Endothelial cell (in vitro differentiated cells): ENCODE measurements around the gene MGST2. TPM values are rescaled to one million over a fixed set of nuclear protein-coding genes. Genes with fewer than 3 reads are reported as not detected.

Source experiments
- DNase-seq: peaks from one replicate; pipeline ENCODE4 v3.0.0; 2021; ENCODE audit warnings: low spot score
- H3K27ac Mint-ChIP-seq: one replicate; pipeline ENCODE4 v1.8.0; 2021; ENCODE audit warnings: mixed read lengths, inconsistent platforms; ENCODE audit not compliant: unreplicated experiment
- H3K27me3 Mint-ChIP-seq: one replicate; pipeline ENCODE4 v1.8.0; 2021; ENCODE audit warnings: mild to moderate bottlenecking, moderate library complexity, mixed read lengths, inconsistent platforms; ENCODE audit not compliant: unreplicated experiment
- H3K36me3 Mint-ChIP-seq: one replicate; pipeline ENCODE4 v1.8.0; 2021; ENCODE audit warnings: mild to moderate bottlenecking, low read depth, mixed read lengths, inconsistent platforms; ENCODE audit not compliant: unreplicated experiment
- H3K4me1 Mint-ChIP-seq: one replicate; pipeline ENCODE4 v1.8.0; 2021; ENCODE audit warnings: mild to moderate bottlenecking, mixed read lengths, inconsistent platforms; ENCODE audit not compliant: unreplicated experiment
- H3K4me3 Mint-ChIP-seq: one replicate; pipeline ENCODE4 v1.8.0; 2021; ENCODE audit warnings: mild to moderate bottlenecking, mixed read lengths, inconsistent platforms; ENCODE audit not compliant: unreplicated experiment
- H3K9me3 Mint-ChIP-seq: one replicate; pipeline ENCODE4 v1.8.0; 2021; ENCODE audit warnings: mixed read lengths, inconsistent platforms; ENCODE audit not compliant: unreplicated experiment
- CTCF ChIP-seq: fragments of 200-600 bp; sonication (generic); IDR thresholded peaks from one replicate; pipeline ENCODE4 v1.5.0; 2021; ENCODE audit warnings: antibody characterized with exemption; ENCODE audit not compliant: unreplicated experiment
- total RNA-seq: library from RNA; stranded (reverse); fragmentation: NEBNext Ultra II Directional; extraction: Animal tissue kit (Norgen Biotek cat#: 25700); gene quantifications from one replicate; pipeline ENCODE4 v1.2.1, GENCODE V29; 2021; ENCODE audit not compliant: unreplicated experiment

Gene MGST2
- total RNA-seq, 1 donor from 2014 or later = 98.3 TPM

GRCh38 chr4:139718358-139718757, 52.7 kb downstream of the MGST2 start:
- no peaks in the 10 kb centered on the region for H3K9me3 Mint-ChIP-seq
- H3K4me1 Mint-ChIP-seq = peaks cover 5% of the 10 kb centered on the region
- no peak overlapping the region for H3K27ac Mint-ChIP-seq
- H3K27me3 Mint-ChIP-seq = peaks cover 17% of the 10 kb centered on the region
- H3K36me3 Mint-ChIP-seq = peaks cover 43% of the 10 kb centered on the region
- DNase-seq = no peak
- TF ChIP-seq CTCF = no peak
- peak overlapping the region; percentile 48 for H3K4me3 Mint-ChIP-seq

DNA sequence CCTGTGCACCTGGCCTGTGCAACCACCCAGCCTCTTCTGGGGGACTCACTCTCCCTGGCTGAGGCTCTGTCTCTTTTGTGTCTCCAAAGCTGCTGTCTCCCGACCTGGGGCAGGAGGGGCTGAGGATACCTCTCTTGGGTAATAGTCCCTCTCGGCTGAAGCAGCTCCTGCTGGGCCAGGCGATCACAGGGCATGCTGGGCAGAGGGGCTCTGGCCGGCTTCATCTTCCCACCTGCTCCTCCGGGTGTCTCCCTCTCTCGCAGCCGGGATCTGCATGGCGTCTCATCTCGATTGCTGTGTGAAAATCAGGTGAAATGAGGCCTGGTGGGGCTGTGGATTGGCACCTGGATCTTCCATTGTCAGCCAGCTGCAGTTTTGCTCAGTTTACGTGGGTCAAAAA, 53.2 kb downstream of the MGST2 start:
- no peak overlapping the region for H3K27ac Mint-ChIP-seq
- peaks cover 43% of the 10 kb centered on the region for H3K36me3 Mint-ChIP-seq
- no peak for DNase-seq
- no peak for TF ChIP-seq CTCF
- H3K9me3 Mint-ChIP-seq = no peaks in the 10 kb centered on the region
- H3K27me3 Mint-ChIP-seq = peaks cover 17% of the 10 kb centered on the region
- H3K4me1 Mint-ChIP-seq = peaks cover 5% of the 10 kb centered on the region
- H3K4me3 Mint-ChIP-seq = peak overlapping the region; percentile 48

DNA sequence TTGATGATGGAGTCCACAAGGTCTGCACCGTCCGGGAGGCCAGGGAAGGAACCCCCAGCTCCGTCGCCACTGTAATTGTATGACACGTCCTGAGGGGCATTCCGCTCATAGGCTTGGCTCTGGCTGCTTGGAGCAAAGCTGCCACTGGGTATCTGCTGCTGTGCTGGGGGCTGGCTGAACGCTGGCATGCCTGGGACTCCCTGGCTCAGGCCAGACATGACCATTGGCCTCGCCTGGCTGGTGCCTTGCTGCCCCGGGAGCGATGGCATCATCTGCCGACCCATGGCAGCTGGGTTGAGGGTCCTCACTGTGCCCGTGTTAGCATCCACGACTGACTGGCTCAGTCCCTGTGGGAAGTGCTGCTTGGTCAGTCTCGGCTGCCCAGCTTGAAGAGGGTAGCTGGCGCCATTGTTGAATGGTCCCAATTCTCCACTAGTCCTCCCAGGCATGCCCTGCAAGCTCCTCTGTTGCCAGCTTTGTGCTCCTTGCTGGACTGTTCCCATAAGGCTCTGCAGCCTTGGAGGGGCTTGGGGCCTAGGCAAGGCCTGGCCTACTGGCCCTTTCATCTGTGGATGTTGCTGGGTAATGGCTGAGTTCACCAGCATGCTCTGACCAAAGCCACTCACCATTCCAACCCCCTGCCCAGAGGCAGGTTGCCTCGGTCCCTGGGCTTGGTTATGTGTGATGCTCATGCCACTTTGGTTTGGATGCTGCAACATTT, 53.9 kb downstream of the MGST2 start:
- H3K27me3 Mint-ChIP-seq = peaks cover 17% of the 10 kb centered on the region
- H3K9me3 Mint-ChIP-seq = no peaks in the 10 kb centered on the region
- H3K4me3 Mint-ChIP-seq = peak overlapping the region; percentile 42

DNA sequence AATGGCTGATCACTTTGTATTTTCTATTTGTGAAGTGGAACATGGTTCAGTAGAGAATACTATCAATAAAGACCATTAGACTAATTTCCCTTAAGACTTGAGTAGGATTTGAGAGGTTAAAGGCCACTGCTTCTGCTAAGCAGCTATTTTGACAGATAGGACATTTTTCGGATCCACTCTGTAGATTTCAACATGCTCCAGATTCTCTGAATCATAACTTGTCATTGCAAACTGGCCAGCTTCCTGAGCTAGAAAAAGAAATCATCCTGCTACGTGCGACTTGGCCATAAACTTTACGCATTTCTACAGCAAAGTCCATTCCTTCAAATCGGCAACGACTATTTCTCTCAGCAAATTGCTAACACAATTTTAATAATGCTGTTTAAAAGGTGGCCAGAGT, 55.2 kb downstream of the MGST2 start:
- no peak overlapping the region for H3K4me3 Mint-ChIP-seq
- H3K9me3 Mint-ChIP-seq = no peaks in the 10 kb centered on the region
- TF ChIP-seq CTCF = no peak
- peaks cover 45% of the 10 kb centered on the region for H3K36me3 Mint-ChIP-seq
- H3K27ac Mint-ChIP-seq = no peak overlapping the region
- peaks cover 5% of the 10 kb centered on the region for H3K4me1 Mint-ChIP-seq
- peaks cover 18% of the 10 kb centered on the region for H3K27me3 Mint-ChIP-seq
- no peak for DNase-seq

More for the DNA sequence above, 53.9 kb downstream of the MGST2 start:
- no peak overlapping the region for H3K27ac Mint-ChIP-seq
- TF ChIP-seq CTCF = no peak
- H3K36me3 Mint-ChIP-seq = peaks cover 48% of the 10 kb centered on the region
- no peak for DNase-seq
- peaks cover 5% of the 10 kb centered on the region for H3K4me1 Mint-ChIP-seq

GRCh38 chr4:139721789-139722188, 56.2 kb downstream of the MGST2 start:
- Mint-ChIP-seq H3K9me3 (no peaks in the 10 kb centered on the region), H3K27me3 (peaks cover 17% of the 10 kb centered on the region), H3K4me1 (peaks cover 5% of the 10 kb centered on the region), H3K4me3 (no peak overlapping the region), H3K27ac (no peak overlapping the region), H3K36me3 (peaks cover 40% of the 10 kb centered on the region)
- no peak for TF ChIP-seq CTCF
- DNase-seq = no peak
